Measurements from ENCODE around the gene FNBP1. TPM values are rescaled to one million over a fixed set of nuclear protein-coding genes. Genes with fewer than 3 reads are reported as not detected.

The FNBP1 gene
- total RNA-seq, 4 donors from 2014 or later = 13.3 to 30.0 (median 17.9) TPM

DNA sequence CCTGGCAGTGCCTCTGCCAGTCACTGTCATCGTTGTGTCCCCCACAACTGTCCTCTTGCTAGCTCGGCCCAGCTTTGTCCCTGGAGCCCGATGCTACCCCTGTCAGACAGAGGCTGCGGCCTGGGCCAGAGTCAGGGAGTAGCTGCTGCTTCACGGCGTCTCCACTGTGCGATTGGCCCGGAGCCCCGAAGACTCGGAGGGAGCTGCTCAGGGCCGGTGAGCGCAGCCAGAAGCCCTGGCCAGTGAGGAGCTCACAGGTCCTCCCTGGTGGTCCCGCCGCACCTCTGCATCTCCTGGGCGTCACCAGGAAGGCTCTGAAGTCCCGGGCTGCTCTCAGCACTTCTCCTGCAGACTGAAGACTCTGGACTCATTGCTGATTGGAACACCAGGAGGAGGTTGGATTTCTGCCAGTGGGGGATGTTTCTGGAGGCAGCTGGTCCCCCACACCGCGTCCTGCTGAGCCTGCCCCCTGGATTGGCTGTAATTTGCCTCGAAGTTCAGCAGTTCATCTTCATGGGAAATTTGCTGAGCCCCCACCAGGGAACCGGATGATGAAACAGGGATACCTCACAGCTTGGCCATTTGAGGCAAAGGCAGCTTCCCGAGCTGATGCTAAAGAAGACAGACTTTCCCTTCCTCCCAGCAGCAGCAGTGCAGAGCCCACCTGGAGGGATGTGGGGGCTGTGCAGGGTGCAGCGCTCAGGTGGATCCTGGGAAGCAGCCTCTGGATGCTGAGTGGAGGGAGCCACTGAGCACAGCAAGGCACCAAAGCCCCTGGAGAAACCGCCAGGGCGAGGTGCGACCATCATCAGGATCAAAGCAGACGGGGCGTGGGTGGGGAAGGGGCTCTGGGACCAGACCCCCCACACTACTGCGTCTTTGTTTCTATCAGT lies 162.1 kb downstream of the FNBP1 start:
- ATAC-seq (no peak), DNase-seq (no peak)
- TF ChIP-seq POLR2A (IDR thresholded peaks at IDR 0.05) = no peak
- TF ChIP-seq, protein P1, sequence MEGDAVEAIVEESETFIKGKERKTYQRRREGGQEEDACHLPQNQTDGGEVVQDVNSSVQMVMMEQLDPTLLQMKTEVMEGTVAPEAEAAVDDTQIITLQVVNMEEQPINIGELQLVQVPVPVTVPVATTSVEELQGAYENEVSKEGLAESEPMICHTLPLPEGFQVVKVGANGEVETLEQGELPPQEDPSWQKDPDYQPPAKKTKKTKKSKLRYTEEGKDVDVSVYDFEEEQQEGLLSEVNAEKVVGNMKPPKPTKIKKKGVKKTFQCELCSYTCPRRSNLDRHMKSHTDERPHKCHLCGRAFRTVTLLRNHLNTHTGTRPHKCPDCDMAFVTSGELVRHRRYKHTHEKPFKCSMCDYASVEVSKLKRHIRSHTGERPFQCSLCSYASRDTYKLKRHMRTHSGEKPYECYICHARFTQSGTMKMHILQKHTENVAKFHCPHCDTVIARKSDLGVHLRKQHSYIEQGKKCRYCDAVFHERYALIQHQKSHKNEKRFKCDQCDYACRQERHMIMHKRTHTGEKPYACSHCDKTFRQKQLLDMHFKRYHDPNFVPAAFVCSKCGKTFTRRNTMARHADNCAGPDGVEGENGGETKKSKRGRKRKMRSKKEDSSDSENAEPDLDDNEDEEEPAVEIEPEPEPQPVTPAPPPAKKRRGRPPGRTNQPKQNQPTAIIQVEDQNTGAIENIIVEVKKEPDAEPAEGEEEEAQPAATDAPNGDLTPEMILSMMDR (IDR thresholded peaks at IDR 0.05 in 4 of 5, conservative IDR thresholded peaks at IDR 0.05 in 1 of 5) = no peak
- no peaks in the 10 kb centered on the region for H3K9me3 ChIP-seq
- H3K27me3 ChIP-seq = no peaks in the 10 kb centered on the region
- H3K4me3 ChIP-seq = no peak overlapping the region
- intact Hi-C loops (cut with DNase I; ENCODE audit: low total_unique reads) = no loop called here
- in situ Hi-C loops (cut with MboI; ENCODE audit: low sequenced_read_pairs in 4 of 4) = loop anchor here (10.0 to 25.0 kb wide), 4 partner anchors 174 to 356 kb away; partner anchors contain the start of gene GPR107 (in 3 of the 4)
- peaks cover 0 to 38% of the 10 kb centered on the region in 2 donors for H3K36me3 ChIP-seq
- no peak overlapping the region for H3K27ac ChIP-seq
- H3K4me1 ChIP-seq = peaks cover 17 to 21% of the 10 kb centered on the region in 2 donors

DNA sequence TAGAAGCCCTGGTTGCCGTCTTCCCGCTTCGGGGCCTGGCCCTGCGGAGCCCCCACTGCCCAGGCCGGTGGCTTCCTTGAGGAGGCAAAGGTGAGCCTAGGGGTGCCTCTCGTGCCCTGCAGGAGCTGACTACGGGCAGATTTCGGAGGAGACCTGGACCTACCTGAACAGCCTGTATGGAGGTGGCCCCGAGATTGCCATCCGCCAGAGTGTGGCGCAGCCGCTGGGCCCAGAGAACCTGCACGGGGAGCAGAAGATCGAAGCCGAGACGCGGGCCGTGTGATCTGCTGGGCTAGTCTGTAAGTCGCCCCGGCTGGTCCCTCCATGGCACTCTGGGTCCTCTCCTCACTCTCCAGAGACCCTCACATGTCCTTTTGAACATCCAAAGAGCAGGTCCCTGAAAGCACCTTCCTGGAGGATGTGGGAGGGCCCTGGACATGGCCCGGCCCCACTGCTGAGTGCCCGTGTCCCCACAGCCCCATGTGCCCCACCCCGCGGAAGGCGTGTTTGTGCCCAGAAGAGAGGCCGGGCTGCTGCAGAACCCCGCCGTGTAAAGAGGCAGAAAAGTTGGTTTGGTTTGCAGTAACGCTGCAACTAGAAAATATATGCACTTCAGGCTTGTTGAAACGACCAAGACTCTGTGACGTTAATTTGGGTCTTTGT lies 162.9 kb downstream of the FNBP1 start:
- intact Hi-C loops (cut with DNase I; ENCODE audit: low total_unique reads) = no loop called here
- Histone ChIP-seq H3K9me3 (no peaks in the 10 kb centered on the region), H3K4me1 (peaks cover 12 to 14% of the 10 kb centered on the region in 2 donors), H3K27me3 (no peaks in the 10 kb centered on the region), H3K4me3 (no peak overlapping the region), H3K27ac (no peak overlapping the region), H3K36me3 (peaks cover 0 to 46% of the 10 kb centered on the region in 2 donors)
- in situ Hi-C loops (cut with MboI; ENCODE audit: low sequenced_read_pairs in 4 of 4) = loop anchor here (10.0 to 25.0 kb wide), 4 partner anchors 175 to 357 kb away; partner anchors contain the start of gene GPR107 (in 3 of the 4)
- DNase-seq (no peak), ATAC-seq (no peak)
- no peak for TF ChIP-seq POLR2A (IDR thresholded peaks at IDR 0.05)
- TF ChIP-seq, protein P1 (IDR thresholded peaks at IDR 0.05 in 4 of 5, conservative IDR thresholded peaks at IDR 0.05 in 1 of 5) = no peak

DNA sequence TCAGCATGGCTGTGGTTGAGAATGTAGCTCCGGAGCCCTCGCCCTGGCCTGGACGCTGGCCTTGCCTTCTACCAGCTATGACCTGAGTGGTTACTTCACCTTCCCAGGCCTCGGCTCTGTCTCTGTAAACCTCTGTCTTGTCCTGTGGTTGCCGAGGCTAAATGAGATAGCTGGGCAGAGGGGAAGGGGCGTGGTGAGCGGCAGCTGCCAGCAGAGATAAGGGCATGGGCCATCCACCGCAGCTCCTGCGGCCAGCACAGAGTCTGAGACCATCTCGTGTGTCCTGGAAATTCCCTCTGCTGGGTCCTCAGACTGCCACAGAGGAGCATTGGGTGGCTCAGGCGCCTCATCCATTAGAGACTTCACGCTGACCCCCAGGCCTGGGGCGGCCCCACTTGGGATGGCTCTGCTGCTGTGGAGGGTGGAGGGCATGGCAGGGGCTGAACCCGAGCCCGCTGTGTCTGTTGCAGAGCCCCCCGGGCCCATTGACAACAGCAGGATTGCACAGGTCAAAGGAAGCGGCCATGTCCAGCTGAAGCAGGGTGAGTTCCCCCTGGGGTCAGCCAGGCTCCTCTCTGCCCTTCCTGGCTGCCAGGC lies 163.8 kb downstream of the FNBP1 start:
- intact Hi-C loops (cut with DNase I; ENCODE audit: low total_unique reads) (no loop called here), in situ Hi-C loops (cut with MboI; ENCODE audit: low sequenced_read_pairs in 4 of 4) (loop anchor here (25.0 kb wide), 3 partner anchors 183 to 358 kb away; partner anchors contain the start of gene GPR107 (in 1 of the 4))
- Histone ChIP-seq H3K4me3 (no peak overlapping the region), H3K27me3 (no peaks in the 10 kb centered on the region), H3K36me3 (peaks cover 0 to 53% of the 10 kb centered on the region in 2 donors), H3K9me3 (no peaks in the 10 kb centered on the region), H3K27ac (no peak overlapping the region), H3K4me1 (peaks cover 4 to 5% of the 10 kb centered on the region in 2 donors)
- DNase-seq (no peak), ATAC-seq (no peak)
- TF ChIP-seq, protein P1 (IDR thresholded peaks at IDR 0.05 in 4 of 5, conservative IDR thresholded peaks at IDR 0.05 in 1 of 5) = no peak
- no peak for TF ChIP-seq POLR2A (IDR thresholded peaks at IDR 0.05)

DNA sequence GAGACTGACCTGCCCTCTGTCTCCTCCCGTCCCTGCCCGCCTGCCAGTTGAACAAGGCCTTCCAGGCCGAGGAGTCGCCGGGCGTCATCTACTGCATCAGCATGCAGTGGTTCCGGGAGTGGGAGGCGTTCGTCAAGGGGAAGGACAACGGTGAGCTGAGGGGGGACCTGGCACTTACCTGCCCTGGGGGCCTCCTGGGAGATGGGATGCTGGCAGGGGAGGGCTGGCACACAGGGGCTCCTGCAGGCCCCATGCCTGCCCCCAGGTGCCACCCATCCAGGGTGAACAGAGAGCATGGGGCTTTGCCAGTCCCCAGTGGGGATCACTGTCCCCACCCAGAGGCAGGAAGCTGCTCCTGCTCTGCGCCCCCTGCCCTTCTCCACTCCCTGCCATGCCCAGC lies 164.7 kb downstream of the FNBP1 start:
- Histone ChIP-seq H3K4me1 (no peaks in the 10 kb centered on the region), H3K27ac (no peak overlapping the region), H3K27me3 (no peaks in the 10 kb centered on the region), H3K9me3 (no peaks in the 10 kb centered on the region), H3K36me3 (peaks cover 0 to 62% of the 10 kb centered on the region in 2 donors), H3K4me3 (no peak overlapping the region)
- TF ChIP-seq, protein P1 (IDR thresholded peaks at IDR 0.05 in 4 of 5, conservative IDR thresholded peaks at IDR 0.05 in 1 of 5) = no peak
- TF ChIP-seq POLR2A (IDR thresholded peaks at IDR 0.05) = no peak
- intact Hi-C loops (cut with DNase I; ENCODE audit: low total_unique reads) = no loop called here
- DNase-seq (no peak), ATAC-seq (no peak)
- in situ Hi-C loops (cut with MboI; ENCODE audit: low sequenced_read_pairs in 4 of 4) = loop anchor here (25.0 kb wide), 3 partner anchors 184 to 359 kb away; partner anchors contain the start of gene GPR107 (in 1 of the 4)
